HepG2 (cell line): ENCODE data around the gene ATP2A3.

Source experiments
- CTCF ChIP-seq: sonication (generic); formaldehyde crosslinking; IDR thresholded peaks from 2 replicates; pipeline ENCODE4 v1.5.0; 2020; ENCODE audit warnings: mild to moderate bottlenecking, missing genetic modification reagents, moderate library complexity
- FOXK1 ChIP-seq: sonication (generic); formaldehyde crosslinking; IDR thresholded peaks from 2 replicates; pipeline ENCODE4 v1.4.0; 2020; ENCODE audit warnings: low read depth, missing genetic modification reagents, borderline replicate concordance

- no peak for TF ChIP-seq CTCF
- TF ChIP-seq FOXK1 (CRISPR knock-in tag) = no peak
Observed at GRCh38 chr17:4010754-4011153, 46.5 kb upstream of the ATP2A3 start.
